Skeletal muscle satellite cell (primary cell): ENCODE data around the gene PNPLA6. TPM values are rescaled to one million over a fixed set of nuclear protein-coding genes. Genes with fewer than 3 reads are reported as not detected.

Experiments used
- H3K27me3 ChIP-seq: 2 replicates; pipeline ENCODE4 v1.7.0; 2013; ENCODE audit warnings: low read length; ENCODE audit not compliant: control insufficient read depth, insufficient read depth
- H3K36me3 ChIP-seq: 2 replicates; pipeline ENCODE4 v1.7.0; 2013; ENCODE audit warnings: mild to moderate bottlenecking, control low read depth, low read length; ENCODE audit not compliant: insufficient read depth
- H3K4me1 ChIP-seq: 2 replicates; pipeline ENCODE4 v1.7.0; 2013; ENCODE audit warnings: low read length; ENCODE audit not compliant: control insufficient read depth, insufficient read depth
- H3K4me2 ChIP-seq: 2 replicates; pipeline ENCODE4 v1.7.0; 2013; ENCODE audit warnings: mild to moderate bottlenecking, low read length
- H3K4me3 ChIP-seq: 2 replicates; pipeline ENCODE4 v1.7.0; 2013; ENCODE audit warnings: low read length
- H3K9ac ChIP-seq: 2 replicates; pipeline ENCODE4 v1.7.0; 2013; ENCODE audit warnings: mild to moderate bottlenecking, low read depth, low read length, moderate library complexity
- H3K9me3 ChIP-seq: replicated peaks from 2 replicates; pipeline ENCODE4 v1.7.0; 2013; ENCODE audit warnings: mild to moderate bottlenecking, control low read depth, low read length
- small RNA-seq: library from RNA; depleted of rRNA; stranded (forward); fragments of <200 nt; gene quantifications from one replicate; pipeline ENCODE3, GENCODE V24; 2012

PNPLA6 gene

GRCh38 chr19:7607874-7608560, 72.5 kb downstream of the PNPLA6 start:
- Histone ChIP-seq H3K27me3 (peaks cover 10% of the 10 kb centered on the region), H3K36me3 (no peaks in the 10 kb centered on the region), H3K9me3 (no peaks in the 10 kb centered on the region), H3K4me3 (no peak overlapping the region), H3K9ac (no peak overlapping the region), H3K4me1 (no peaks in the 10 kb centered on the region), H3K4me2 (no peak overlapping the region)

- H3K4me3 ChIP-seq, result no peak overlapping the region
- no peaks in the 10 kb centered on the region for H3K4me1 ChIP-seq
- H3K9me3 ChIP-seq, result no peaks in the 10 kb centered on the region
- no peak overlapping the region for H3K9ac ChIP-seq
- H3K36me3 ChIP-seq, result no peaks in the 10 kb centered on the region
- H3K27me3 ChIP-seq, result peaks cover 3% of the 10 kb centered on the region
- H3K4me2 ChIP-seq, result no peak overlapping the region
Observed at GRCh38 chr19:7610491-7611240, 75.1 kb downstream of the PNPLA6 start.

Small RNA genes within 50 kb of the gene (small RNA-seq; reads per million reads assigned to genes)
- gene AC008878.2, result not detected
